Adrenal gland (tissue), 12 donors: ENCODE results near the gene SSU72. TPM values are rescaled to one million over a fixed set of nuclear protein-coding genes. Genes with fewer than 3 reads are reported as not detected.
A peak's percentile ranks its signal among the peaks of the same experiment; 100 is the strongest.

Experiments used
- DNase-seq, 7 donors: peaks; one replicate each; pipeline ENCODE4 v3.0.0-alpha.2; 2019 to 2020
- H3K27ac ChIP-seq, 5 donors: fragments of 200-600 bp; sonication (generic) in 4 of 5; 1 replicate in 3 of 5; 2 replicates in 2 of 5; pipeline versions ENCODE4 v1.5.1 to v1.8.0; 2016 to 2020; ENCODE audit warnings: mild to moderate bottlenecking in 1 of 5
- H3K27me3 ChIP-seq: fragments of 200-600 bp; 2 replicates; pipeline ENCODE4 v1.8.0; 2021
- H3K36me3 ChIP-seq, 2 donors: fragments of 200-600 bp; replicated peaks in 1 of 2; 1 replicate in 1 of 2; 2 replicates in 1 of 2; pipeline versions ENCODE4 v1.5.1 to v1.8.0; 2018 to 2022
- H3K4me1 ChIP-seq, 2 donors: fragments of 200-600 bp; replicated peaks in 1 of 2; 1 replicate in 1 of 2; 2 replicates in 1 of 2; pipeline versions ENCODE4 v1.5.1 to v1.8.0; 2018 to 2021
- H3K4me3 ChIP-seq, 4 donors: fragments of 200-600 bp; sonication (generic) in 3 of 4; one replicate each; pipeline ENCODE4 v1.5.1; 2016 to 2018
- H3K9me3 ChIP-seq, 3 donors: fragments of 200-600 bp; sonication (generic) in 1 of 3; replicated peaks in 1 of 3; 1 replicate in 2 of 3; 2 replicates in 1 of 3; pipeline versions ENCODE4 v1.5.1 to v1.8.0; 2016 to 2021
- POLR2A ChIP-seq, 2 donors: fragments of 450-650 bp; IDR thresholded peaks; one replicate each; pipeline ENCODE4 v1.6.1; 2017; ENCODE audit warnings: antibody characterized with exemption in 2 of 2, mild to moderate bottlenecking in 2 of 2, moderate library complexity in 1 of 2
- WGBS, 4 donors: extraction: QIAGEN DNeasy Blood & Tissue Kit in 2 of 4; methylation state at CpG; one replicate each; pipeline versions ENCODE4 v1.1.5 to v1.1.7; 2013 to 2017; 5-methylcytosine and 5-hydroxymethylcytosine counted together
- intact Hi-C, 2 donors: fragments of 100-400 bp; cut with DNase I; formaldehyde crosslinking; loops; one replicate each; pipeline versions ENCODE4 v1.14.1 to v1.15.0; 2022 to 2023
- polyA plus RNA-seq, 3 donors: library from polyadenylated mRNA; stranded (reverse); fragments of 200-250 nt in 2 of 3; fragments of 350-450 nt in 1 of 3; fragmentation: Illumina TruSeq in 1 of 3; extraction: RNeasy Lipid Tissue Mini Kit (QIAGEN cat#74804) in 1 of 3; gene quantifications; one replicate each; pipeline ENCODE4 v1.2.3, GENCODE V29; 2013 to 2014
- total RNA-seq, 9 donors: library from RNA; depleted of rRNA in 4 of 9; stranded (reverse); fragments of >200 nt in 4 of 9; fragments of 120-200 nt in 1 of 9; fragmentation: NEBNext Ultra II Directional in 1 of 9; extraction: Animal tissue kit (Norgen Biotek cat#: 25700) in 1 of 9; gene quantifications; one replicate each; pipeline versions ENCODE4 v1.1.0 to v1.2.4, GENCODE V29; 2013 to 2023
- TF ChIP-seq, protein P1 (sequence below), 6 experiments: fragments of 450-650 bp in 4 of 6; fragments of 200-600 bp in 2 of 6; sonication (generic) in 1 of 6; IDR thresholded peaks; 1 replicate in 5 of 6; 2 replicates in 1 of 6; pipeline versions ENCODE4 v1.5.1 to v1.8.0; 2016 to 2021; ENCODE audit warnings: antibody characterized with exemption in 6 of 6, mild to moderate bottlenecking in 2 of 6, moderate library complexity in 1 of 6
- donor health status: healthy with polysubstance abuse.
- donor health status: Bipolar disorder and iron deficiency.
- donor health status: DM: yes; HTN: yes; CAD: no.
- donor health status: DM: no; HTN: no; CAD: no.
- donor health status: DM: no; HTN: no; CAD: no.
- donor health status: DM: yes; HTN: yes; CAD: no.

Gene SSU72
- total and polyA plus RNA-seq, 12 donors, result 50.1 to 219 (median 108) TPM

DNA sequence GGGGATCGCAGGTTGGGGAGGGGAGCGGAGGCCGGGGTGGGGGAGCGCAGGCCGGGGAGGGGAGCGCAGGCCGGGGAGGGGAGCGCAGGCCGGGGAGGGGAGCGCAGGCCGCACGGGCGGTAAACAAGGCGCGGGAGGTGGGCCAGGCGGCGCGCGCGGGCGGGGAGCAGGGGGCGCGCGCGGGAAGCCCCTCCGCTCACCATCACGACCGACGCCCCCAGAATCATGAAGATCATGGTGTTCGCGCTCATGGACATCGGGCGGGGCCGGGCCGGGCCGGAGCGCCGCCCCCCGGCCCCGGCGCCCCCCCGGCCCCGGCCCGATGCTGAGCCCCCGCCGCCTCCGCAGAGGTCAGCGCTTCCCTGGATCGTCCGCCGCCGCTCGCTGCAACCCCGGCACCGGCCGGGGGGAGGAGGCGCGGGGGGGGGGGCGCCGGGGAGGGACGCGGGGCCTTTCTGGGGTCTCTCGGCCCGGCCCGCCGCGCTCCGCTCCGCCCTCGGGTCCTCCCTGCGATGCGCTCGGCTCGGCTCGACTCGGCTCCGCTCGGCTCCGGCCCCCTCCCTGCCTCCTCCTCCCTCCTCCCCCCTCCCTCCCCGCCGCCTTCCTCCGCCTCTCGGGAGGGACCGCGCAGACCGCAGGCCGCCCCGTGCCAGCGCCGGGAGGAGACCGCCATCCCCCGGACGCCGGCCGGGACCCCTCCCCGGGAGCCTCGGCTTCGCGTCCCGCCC, 34.4 kb downstream of the SSU72 start, which contains the start of gene TMEM240:
Gene TMEM240, minus strand, starts transcription at position 535 of the 728 bp plus-strand sequence. Its CDS starts 278 bp downstream, at position 257.
- Histone ChIP-seq H3K27me3 (no peaks in the 10 kb centered on the region), H3K9me3 (no peaks in the 10 kb centered on the region), H3K27ac (peak within 1 kb of the TSS in 2 of 5 donors; percentile 33 to 61), H3K4me3 (peak within 1 kb of the TSS in 2 of 4 donors; percentile 18 to 87), H3K36me3 (peaks cover 0 to 3% of the 10 kb centered on the region in 2 donors), H3K4me1 (peaks cover 19 to 23% of the 10 kb centered on the region in 2 donors)
- DNase-seq, result peak; percentile 69 to 88 (median 84)
- intact Hi-C loops, result no loop called here
- WGBS, 4 donors, result 1% methylated on average over 14 to 82 of the region's 100 CpGs; no CpG with 5 or more reads in 1 of the 4 donors
- TF ChIP-seq POLR2A (IDR thresholded peaks at IDR 0.05), result no peak
- TF ChIP-seq, protein P1, sequence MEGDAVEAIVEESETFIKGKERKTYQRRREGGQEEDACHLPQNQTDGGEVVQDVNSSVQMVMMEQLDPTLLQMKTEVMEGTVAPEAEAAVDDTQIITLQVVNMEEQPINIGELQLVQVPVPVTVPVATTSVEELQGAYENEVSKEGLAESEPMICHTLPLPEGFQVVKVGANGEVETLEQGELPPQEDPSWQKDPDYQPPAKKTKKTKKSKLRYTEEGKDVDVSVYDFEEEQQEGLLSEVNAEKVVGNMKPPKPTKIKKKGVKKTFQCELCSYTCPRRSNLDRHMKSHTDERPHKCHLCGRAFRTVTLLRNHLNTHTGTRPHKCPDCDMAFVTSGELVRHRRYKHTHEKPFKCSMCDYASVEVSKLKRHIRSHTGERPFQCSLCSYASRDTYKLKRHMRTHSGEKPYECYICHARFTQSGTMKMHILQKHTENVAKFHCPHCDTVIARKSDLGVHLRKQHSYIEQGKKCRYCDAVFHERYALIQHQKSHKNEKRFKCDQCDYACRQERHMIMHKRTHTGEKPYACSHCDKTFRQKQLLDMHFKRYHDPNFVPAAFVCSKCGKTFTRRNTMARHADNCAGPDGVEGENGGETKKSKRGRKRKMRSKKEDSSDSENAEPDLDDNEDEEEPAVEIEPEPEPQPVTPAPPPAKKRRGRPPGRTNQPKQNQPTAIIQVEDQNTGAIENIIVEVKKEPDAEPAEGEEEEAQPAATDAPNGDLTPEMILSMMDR (IDR thresholded peaks at IDR 0.05), result no peak

DNA sequence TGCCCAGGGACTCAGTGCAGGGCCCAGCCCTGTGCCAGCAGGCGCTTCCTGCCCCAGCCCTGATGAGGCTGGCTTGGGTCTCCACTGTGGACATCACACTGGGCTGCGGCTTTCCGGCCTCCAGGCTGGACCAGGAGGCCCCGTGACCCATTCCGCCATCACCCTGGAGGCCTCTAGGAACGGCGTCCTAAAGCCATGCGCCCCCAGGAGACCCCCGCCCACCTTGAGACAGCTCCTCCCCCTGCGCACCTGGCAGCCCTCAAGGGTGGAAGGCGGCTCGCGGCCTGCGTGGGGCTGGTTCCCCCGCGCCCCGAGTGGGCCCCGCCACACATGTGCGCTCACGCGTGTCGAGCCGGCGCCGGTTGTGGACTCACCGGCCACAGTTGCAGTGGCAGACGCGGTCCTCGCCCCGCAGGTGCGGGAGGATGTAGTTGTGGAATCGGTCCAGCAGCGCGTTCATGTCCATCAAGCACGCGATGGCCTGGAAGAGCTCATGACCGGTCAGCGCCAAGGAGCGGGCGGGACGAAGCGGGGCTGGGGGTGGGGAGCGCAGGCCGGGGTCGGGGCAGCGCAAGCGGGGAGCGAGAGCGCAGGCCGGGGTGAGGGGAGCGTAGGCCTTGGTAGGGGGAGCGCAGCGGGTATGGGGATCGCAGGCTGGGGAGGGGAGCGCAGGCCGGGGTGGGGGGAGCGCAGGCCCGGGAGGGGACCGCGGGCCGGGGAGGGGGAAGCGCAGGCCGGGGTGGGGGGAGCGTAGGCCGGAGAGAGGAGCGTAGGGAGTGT, 35.2 kb downstream of the SSU72 start:
- H3K27me3 ChIP-seq, result no peaks in the 10 kb centered on the region
- TF ChIP-seq, protein P1 (IDR thresholded peaks at IDR 0.05), result no peak
- no peak for TF ChIP-seq POLR2A (IDR thresholded peaks at IDR 0.05)
- H3K4me1 ChIP-seq, result peaks cover 19 to 23% of the 10 kb centered on the region in 2 donors
- peak in 3 of 7 donors; percentile 46 to 56 (median 55) for DNase-seq
- WGBS, 4 donors, result 3 to 14% (median 9%) methylated on average over 5 to 64 of the region's 66 CpGs
- H3K27ac ChIP-seq, result peak overlapping the region in 2 of 5 donors; percentile 17 to 61
- H3K9me3 ChIP-seq, result no peaks in the 10 kb centered on the region
- peaks cover 0 to 3% of the 10 kb centered on the region in 2 donors for H3K36me3 ChIP-seq
- intact Hi-C loops, result no loop called here
- H3K4me3 ChIP-seq, result peak overlapping the region in 2 of 4 donors; percentile 18 to 87

DNA sequence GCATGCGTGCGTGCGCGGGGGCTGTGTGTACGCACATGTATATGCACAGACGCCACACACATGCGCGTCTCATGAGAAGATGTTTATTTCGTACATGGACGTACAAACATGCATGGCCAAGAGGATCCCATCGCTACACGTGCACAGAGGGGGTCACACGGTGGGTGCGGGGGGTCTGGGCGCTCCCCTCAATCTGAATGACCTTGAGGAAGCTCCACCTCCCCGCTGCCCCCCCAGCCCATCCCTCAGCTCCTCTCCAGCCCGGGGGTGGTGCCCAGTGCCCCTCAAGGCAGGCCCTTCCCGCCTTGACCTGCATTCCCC, 35.7 kb downstream of the SSU72 start:
- H3K4me3 ChIP-seq, result peak overlapping the region in 1 of 4 donors; percentile 87
- peak overlapping the region in 1 of 5 donors; percentile 61 for H3K27ac ChIP-seq
- intact Hi-C loops, result no loop called here
- peaks cover 19 to 23% of the 10 kb centered on the region in 2 donors for H3K4me1 ChIP-seq
- no peaks in the 10 kb centered on the region for H3K27me3 ChIP-seq
- WGBS, 4 donors, result 73 to 91% (median 77%) methylated on average over 12 to 18 of the region's 18 CpGs
- peaks cover 0 to 3% of the 10 kb centered on the region in 2 donors for H3K36me3 ChIP-seq
- TF ChIP-seq, protein P1 (IDR thresholded peaks at IDR 0.05), result no peak
- TF ChIP-seq POLR2A (IDR thresholded peaks at IDR 0.05), result no peak
- no peak for DNase-seq
- H3K9me3 ChIP-seq, result no peaks in the 10 kb centered on the region

DNA sequence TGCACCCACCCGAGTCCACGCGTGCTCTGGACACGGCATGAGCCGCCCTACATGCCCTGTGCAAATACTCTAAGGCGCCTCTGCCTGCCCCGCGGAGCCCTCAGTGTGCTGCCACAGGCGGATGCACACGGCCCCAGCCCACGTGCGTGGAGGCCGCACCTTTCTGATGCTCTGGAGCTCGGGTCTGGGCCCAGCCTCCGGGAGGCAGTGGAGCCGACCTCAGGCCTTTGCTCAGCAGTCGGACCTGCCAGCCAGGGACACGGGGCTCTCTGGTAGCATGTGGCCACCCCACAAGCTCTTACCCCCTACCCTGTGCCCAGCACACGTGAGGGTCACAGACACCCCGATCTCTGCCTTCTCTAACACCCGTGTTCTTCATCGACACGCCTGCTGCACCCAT, 36.3 kb downstream of the SSU72 start:
- WGBS, 4 donors, result 89 to 98% (median 92%) methylated on average over 11 to 23 of the region's 23 CpGs
- no peak for DNase-seq
- H3K36me3 ChIP-seq, result peaks cover 0 to 3% of the 10 kb centered on the region in 2 donors
- intact Hi-C loops, result no loop called here
- H3K27me3 ChIP-seq, result no peaks in the 10 kb centered on the region
- H3K4me1 ChIP-seq, result peaks cover 16 to 20% of the 10 kb centered on the region in 2 donors
- no peak overlapping the region for H3K4me3 ChIP-seq
- no peaks in the 10 kb centered on the region for H3K9me3 ChIP-seq
- TF ChIP-seq, protein P1 (IDR thresholded peaks at IDR 0.05), result no peak
- no peak for TF ChIP-seq POLR2A (IDR thresholded peaks at IDR 0.05)
- no peak overlapping the region for H3K27ac ChIP-seq
